Measurements from ENCODE around the gene SELL. TPM values are rescaled to one million over a fixed set of nuclear protein-coding genes. Genes with fewer than 3 reads are reported as not detected.
A peak's percentile ranks its signal among the peaks of the same experiment; 100 is the strongest.
"Not testable (repeated sequence)": the region's sequence is repeated elsewhere in the genome, so short reads cannot be mapped to it uniquely, and the experiment has no call there.

The SELL gene
- total and polyA plus RNA-seq, 2 experiments from 2014 or later: not detected

DNA sequence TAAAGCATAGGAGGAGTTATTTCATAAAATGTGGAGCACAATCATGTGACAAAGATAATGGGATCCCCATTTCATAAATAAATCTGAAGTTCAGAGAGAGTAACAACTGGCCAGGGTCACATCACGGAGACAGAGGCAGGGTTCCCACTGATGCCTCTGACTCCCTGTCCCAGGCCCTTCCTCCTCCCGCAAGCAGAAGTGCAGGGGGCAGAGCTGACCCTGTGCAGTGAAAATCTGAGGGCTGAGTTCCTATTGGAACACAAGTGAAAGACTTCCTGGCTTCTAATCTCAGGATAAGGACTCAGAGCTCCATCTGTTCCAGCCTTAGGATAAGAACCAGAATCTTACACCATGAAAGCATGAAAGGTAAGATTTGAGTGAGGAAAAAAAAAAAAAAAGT lies 22.0 kb downstream of the SELL start:
- Mint-ChIP-seq H3K27me3 (ENCODE audit: insufficient read depth, low read depth, poor library complexity) (peaks cover 29% of the 10 kb centered on the region), H3K27ac (no peak overlapping the region), H3K9me3 (no peaks in the 10 kb centered on the region), H3K36me3 (ENCODE audit: low read depth) (no peaks in the 10 kb centered on the region), H3K4me1 (peaks cover 21% of the 10 kb centered on the region), H3K4me3 (no peak overlapping the region)
- H3K9me2 ChIP-seq (ENCODE audit: insufficient read depth): no peaks in the 10 kb centered on the region
- no peaks in the 10 kb centered on the region for H4K20me1 ChIP-seq (replicated peaks; ENCODE audit: insufficient read depth)
- no peak overlapping the region for H3K27ac ChIP-seq (ENCODE audit: low read depth)
- ATAC-seq: peak; percentile 66
- H3K36me3 ChIP-seq (ENCODE audit: insufficient read depth): no peaks in the 10 kb centered on the region
- TF ChIP-seq JUNB (IDR thresholded peaks at IDR 0.05; ENCODE audit: unreplicated experiment): no peak
- no peak for TF ChIP-seq STAT1 (IDR thresholded peaks at IDR 0.05; ENCODE audit: unreplicated experiment)
- TF ChIP-seq POLR2AphosphoS5 (IDR thresholded peaks at IDR 0.05; ENCODE audit: low read depth): no peak
- TF ChIP-seq, protein P1, sequence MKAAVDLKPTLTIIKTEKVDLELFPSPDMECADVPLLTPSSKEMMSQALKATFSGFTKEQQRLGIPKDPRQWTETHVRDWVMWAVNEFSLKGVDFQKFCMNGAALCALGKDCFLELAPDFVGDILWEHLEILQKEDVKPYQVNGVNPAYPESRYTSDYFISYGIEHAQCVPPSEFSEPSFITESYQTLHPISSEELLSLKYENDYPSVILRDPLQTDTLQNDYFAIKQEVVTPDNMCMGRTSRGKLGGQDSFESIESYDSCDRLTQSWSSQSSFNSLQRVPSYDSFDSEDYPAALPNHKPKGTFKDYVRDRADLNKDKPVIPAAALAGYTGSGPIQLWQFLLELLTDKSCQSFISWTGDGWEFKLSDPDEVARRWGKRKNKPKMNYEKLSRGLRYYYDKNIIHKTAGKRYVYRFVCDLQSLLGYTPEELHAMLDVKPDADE (IDR thresholded peaks at IDR 0.05): no peak
- TF ChIP-seq EZH2 (IDR thresholded peaks at IDR 0.05; ENCODE audit: low read depth, unreplicated experiment): no peak
- no peak for TF ChIP-seq CREB1 (CRISPR knock-in tag; IDR thresholded peaks at IDR 0.05; ENCODE audit: low read depth)
- TF ChIP-seq NANOG (IDR thresholded peaks at IDR 0.05; ENCODE audit: borderline replicate concordance): no peak
- TF ChIP-seq, protein P2, sequence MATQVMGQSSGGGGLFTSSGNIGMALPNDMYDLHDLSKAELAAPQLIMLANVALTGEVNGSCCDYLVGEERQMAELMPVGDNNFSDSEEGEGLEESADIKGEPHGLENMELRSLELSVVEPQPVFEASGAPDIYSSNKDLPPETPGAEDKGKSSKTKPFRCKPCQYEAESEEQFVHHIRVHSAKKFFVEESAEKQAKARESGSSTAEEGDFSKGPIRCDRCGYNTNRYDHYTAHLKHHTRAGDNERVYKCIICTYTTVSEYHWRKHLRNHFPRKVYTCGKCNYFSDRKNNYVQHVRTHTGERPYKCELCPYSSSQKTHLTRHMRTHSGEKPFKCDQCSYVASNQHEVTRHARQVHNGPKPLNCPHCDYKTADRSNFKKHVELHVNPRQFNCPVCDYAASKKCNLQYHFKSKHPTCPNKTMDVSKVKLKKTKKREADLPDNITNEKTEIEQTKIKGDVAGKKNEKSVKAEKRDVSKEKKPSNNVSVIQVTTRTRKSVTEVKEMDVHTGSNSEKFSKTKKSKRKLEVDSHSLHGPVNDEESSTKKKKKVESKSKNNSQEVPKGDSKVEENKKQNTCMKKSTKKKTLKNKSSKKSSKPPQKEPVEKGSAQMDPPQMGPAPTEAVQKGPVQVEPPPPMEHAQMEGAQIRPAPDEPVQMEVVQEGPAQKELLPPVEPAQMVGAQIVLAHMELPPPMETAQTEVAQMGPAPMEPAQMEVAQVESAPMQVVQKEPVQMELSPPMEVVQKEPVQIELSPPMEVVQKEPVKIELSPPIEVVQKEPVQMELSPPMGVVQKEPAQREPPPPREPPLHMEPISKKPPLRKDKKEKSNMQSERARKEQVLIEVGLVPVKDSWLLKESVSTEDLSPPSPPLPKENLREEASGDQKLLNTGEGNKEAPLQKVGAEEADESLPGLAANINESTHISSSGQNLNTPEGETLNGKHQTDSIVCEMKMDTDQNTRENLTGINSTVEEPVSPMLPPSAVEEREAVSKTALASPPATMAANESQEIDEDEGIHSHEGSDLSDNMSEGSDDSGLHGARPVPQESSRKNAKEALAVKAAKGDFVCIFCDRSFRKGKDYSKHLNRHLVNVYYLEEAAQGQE (IDR thresholded peaks at IDR 0.05; ENCODE audit: unreplicated experiment): no peak
- TF ChIP-seq, protein P3, sequence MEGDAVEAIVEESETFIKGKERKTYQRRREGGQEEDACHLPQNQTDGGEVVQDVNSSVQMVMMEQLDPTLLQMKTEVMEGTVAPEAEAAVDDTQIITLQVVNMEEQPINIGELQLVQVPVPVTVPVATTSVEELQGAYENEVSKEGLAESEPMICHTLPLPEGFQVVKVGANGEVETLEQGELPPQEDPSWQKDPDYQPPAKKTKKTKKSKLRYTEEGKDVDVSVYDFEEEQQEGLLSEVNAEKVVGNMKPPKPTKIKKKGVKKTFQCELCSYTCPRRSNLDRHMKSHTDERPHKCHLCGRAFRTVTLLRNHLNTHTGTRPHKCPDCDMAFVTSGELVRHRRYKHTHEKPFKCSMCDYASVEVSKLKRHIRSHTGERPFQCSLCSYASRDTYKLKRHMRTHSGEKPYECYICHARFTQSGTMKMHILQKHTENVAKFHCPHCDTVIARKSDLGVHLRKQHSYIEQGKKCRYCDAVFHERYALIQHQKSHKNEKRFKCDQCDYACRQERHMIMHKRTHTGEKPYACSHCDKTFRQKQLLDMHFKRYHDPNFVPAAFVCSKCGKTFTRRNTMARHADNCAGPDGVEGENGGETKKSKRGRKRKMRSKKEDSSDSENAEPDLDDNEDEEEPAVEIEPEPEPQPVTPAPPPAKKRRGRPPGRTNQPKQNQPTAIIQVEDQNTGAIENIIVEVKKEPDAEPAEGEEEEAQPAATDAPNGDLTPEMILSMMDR (conservative IDR thresholded peaks at IDR 0.05; ENCODE audit: low read depth in 2 of 2): no peak
- TF ChIP-seq, protein P4, sequence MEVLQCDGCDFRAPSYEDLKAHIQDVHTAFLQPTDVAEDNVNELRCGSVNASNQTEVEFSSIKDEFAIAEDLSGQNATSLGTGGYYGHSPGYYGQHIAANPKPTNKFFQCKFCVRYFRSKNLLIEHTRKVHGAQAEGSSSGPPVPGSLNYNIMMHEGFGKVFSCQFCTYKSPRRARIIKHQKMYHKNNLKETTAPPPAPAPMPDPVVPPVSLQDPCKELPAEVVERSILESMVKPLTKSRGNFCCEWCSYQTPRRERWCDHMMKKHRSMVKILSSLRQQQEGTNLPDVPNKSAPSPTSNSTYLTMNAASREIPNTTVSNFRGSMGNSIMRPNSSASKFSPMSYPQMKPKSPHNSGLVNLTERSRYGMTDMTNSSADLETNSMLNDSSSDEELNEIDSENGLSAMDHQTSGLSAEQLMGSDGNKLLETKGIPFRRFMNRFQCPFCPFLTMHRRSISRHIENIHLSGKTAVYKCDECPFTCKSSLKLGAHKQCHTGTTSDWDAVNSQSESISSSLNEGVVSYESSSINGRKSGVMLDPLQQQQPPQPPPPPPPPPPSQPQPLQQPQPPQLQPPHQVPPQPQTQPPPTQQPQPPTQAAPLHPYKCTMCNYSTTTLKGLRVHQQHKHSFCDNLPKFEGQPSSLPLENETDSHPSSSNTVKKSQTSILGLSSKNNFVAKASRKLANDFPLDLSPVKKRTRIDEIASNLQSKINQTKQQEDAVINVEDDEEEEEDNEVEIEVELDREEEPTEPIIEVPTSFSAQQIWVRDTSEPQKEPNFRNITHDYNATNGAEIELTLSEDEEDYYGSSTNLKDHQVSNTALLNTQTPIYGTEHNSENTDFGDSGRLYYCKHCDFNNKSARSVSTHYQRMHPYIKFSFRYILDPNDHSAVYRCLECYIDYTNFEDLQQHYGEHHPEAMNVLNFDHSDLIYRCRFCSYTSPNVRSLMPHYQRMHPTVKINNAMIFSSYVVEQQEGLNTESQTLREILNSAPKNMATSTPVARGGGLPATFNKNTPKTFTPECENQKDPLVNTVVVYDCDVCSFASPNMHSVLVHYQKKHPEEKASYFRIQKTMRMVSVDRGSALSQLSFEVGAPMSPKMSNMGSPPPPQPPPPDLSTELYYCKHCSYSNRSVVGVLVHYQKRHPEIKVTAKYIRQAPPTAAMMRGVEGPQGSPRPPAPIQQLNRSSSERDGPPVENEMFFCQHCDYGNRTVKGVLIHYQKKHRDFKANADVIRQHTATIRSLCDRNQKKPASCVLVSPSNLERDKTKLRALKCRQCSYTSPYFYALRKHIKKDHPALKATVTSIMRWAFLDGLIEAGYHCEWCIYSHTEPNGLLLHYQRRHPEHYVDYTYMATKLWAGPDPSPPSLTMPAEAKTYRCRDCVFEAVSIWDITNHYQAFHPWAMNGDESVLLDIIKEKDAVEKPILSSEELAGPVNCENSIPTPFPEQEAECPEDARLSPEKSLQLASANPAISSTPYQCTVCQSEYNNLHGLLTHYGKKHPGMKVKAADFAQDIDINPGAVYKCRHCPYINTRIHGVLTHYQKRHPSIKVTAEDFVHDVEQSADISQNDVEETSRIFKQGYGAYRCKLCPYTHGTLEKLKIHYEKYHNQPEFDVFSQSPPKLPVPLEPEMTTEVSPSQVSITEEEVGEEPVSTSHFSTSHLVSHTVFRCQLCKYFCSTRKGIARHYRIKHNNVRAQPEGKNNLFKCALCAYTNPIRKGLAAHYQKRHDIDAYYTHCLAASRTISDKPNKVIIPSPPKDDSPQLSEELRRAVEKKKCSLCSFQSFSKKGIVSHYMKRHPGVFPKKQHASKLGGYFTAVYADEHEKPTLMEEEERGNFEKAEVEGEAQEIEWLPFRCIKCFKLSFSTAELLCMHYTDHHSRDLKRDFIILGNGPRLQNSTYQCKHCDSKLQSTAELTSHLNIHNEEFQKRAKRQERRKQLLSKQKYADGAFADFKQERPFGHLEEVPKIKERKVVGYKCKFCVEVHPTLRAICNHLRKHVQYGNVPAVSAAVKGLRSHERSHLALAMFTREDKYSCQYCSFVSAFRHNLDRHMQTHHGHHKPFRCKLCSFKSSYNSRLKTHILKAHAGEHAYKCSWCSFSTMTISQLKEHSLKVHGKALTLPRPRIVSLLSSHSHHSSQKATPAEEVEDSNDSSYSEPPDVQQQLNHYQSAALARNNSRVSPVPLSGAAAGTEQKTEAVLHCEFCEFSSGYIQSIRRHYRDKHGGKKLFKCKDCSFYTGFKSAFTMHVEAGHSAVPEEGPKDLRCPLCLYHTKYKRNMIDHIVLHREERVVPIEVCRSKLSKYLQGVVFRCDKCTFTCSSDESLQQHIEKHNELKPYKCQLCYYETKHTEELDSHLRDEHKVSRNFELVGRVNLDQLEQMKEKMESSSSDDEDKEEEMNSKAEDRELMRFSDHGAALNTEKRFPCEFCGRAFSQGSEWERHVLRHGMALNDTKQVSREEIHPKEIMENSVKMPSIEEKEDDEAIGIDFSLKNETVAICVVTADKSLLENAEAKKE (CRISPR knock-in tag; IDR thresholded peaks at IDR 0.05): no peak
- no peaks in the 10 kb centered on the region for H3K79me2 ChIP-seq (replicated peaks; ENCODE audit: insufficient read depth)
- no peak for DNase-seq (ENCODE audit: low spot score)
- H2AFZ ChIP-seq: no peak overlapping the region
- peaks cover 91% of the 10 kb centered on the region for H3K27me3 ChIP-seq (ENCODE audit: insufficient read depth)
- no peak overlapping the region for H3K4me2 ChIP-seq
- no peak overlapping the region for H3K4me3 ChIP-seq
- no peaks in the 10 kb centered on the region for H3F3A ChIP-seq (replicated peaks; ENCODE audit: low read depth)
- H3K4me1 ChIP-seq (ENCODE audit: insufficient read depth): peaks cover 18% of the 10 kb centered on the region

DNA sequence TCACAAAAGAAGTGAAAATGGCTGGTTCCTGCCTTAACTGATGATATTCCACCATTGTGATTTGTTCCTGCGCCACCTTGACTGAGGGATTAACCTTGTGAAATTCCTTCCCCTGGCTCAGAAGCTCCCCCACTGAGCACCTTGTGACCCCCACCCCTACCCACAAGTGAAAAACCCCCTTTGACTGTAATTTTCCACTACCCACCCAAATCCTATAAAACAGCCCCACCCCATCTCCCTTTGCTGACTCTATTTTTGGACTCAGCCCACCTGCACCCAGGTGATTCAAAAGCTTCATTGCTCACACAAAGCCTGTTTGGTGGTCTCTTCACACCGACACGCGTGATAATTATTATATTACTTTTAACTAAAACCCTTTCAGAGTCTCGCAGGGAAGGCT lies 23.0 kb downstream of the SELL start:
- H3K27ac ChIP-seq (ENCODE audit: low read depth); H3K4me3 ChIP-seq; H3K9me2 ChIP-seq (ENCODE audit: insufficient read depth); H3K4me3 Mint-ChIP-seq; ATAC-seq; H3K27ac Mint-ChIP-seq; H3K36me3 ChIP-seq (ENCODE audit: insufficient read depth); H3K9me3 Mint-ChIP-seq; H2AFZ ChIP-seq; H4K20me1 ChIP-seq (replicated peaks; ENCODE audit: insufficient read depth); H3K79me2 ChIP-seq (replicated peaks; ENCODE audit: insufficient read depth); H3F3A ChIP-seq (replicated peaks; ENCODE audit: low read depth); H3K36me3 Mint-ChIP-seq (ENCODE audit: low read depth); DNase-seq (ENCODE audit: low spot score); H3K4me2 ChIP-seq: not testable (repeated sequence)
- peaks cover 21% of the 10 kb centered on the region for H3K4me1 Mint-ChIP-seq
- Histone ChIP-seq H3K4me1 (ENCODE audit: insufficient read depth) (peaks cover 18% of the 10 kb centered on the region), H3K27me3 (ENCODE audit: insufficient read depth) (peaks cover 98% of the 10 kb centered on the region)
- peaks cover 27% of the 10 kb centered on the region for H3K27me3 Mint-ChIP-seq (ENCODE audit: insufficient read depth, low read depth, poor library complexity)

Data from GM23338 (cell line).